Testis (tissue), 3 donors: ENCODE measurements around the gene CENPP. TPM values are rescaled to one million over a fixed set of nuclear protein-coding genes. Genes with fewer than 3 reads are reported as not detected.

Experiments used
- DNase-seq: peaks from one replicate; pipeline ENCODE4 v3.0.0-alpha.2; 2019
- H3K27ac ChIP-seq, 2 donors: fragments of 200-600 bp; sonication (generic); one replicate each; pipeline ENCODE4 v1.5.1; 2019
- H3K27me3 ChIP-seq: fragments of 200-600 bp; sonication (generic); one replicate; pipeline ENCODE4 v1.5.1; 2019
- H3K36me3 ChIP-seq: fragments of 200-600 bp; sonication (generic); one replicate; pipeline ENCODE4 v1.5.1; 2017; ENCODE audit warnings: low read depth; ENCODE audit errors: missing control alignments
- H3K4me1 ChIP-seq: fragments of 200-600 bp; sonication (generic); one replicate; pipeline ENCODE4 v1.5.1; 2019
- H3K4me3 ChIP-seq, 2 donors: fragments of 200-600 bp; sonication (generic); one replicate each; pipeline ENCODE4 v1.5.1; 2017 to 2019
- H3K9me3 ChIP-seq: fragments of 200-600 bp; sonication (generic); one replicate; pipeline ENCODE4 v1.5.1; 2017
- POLR2A ChIP-seq: fragments of 450-650 bp; IDR thresholded peaks from one replicate; pipeline ENCODE4 v1.6.1; 2017; ENCODE audit warnings: antibody characterized with exemption, mild to moderate bottlenecking, moderate library complexity
- WGBS, 2 donors: methylation state at CpG; one replicate each; pipeline ENCODE4 v1.1.5; 2018; 5-methylcytosine and 5-hydroxymethylcytosine counted together
- intact Hi-C: fragments of 100-400 bp; cut with DNase I; formaldehyde crosslinking; loops from one replicate; pipeline ENCODE4 v1.15.1; 2023; ENCODE audit warnings: low total_unique reads
- polyA plus RNA-seq: library from polyadenylated mRNA; stranded (reverse); fragments of 350-450 nt; fragmentation: Illumina TruSeq; extraction: RNeasy Lipid Tissue Mini Kit (QIAGEN cat#74804); gene quantifications from one replicate; pipeline ENCODE4 v1.2.3, GENCODE V29; 2014; ENCODE audit warnings: low read depth, low replicate concordance; ENCODE audit not compliant: insufficient read depth
- total RNA-seq, 2 donors: library from RNA; depleted of rRNA; stranded (reverse); fragments of >200 nt; gene quantifications; one replicate each; pipeline ENCODE4 v1.2.3, GENCODE V29; 2016
- TF ChIP-seq, protein P1 (sequence below), 3 experiments: fragments of 450-650 bp in 2 of 3; fragments of 200-600 bp in 1 of 3; sonication (generic) in 1 of 3; IDR thresholded peaks; one replicate each; pipeline ENCODE4 v1.5.1; 2016 to 2019; ENCODE audit warnings: antibody characterized with exemption in 3 of 3, mild to moderate bottlenecking in 2 of 3, moderate library complexity in 1 of 3

The CENPP gene
- total and polyA plus RNA-seq, 3 donors from 2014 or later: 8.1 to 12.1 (median 9.6) TPM

DNA sequence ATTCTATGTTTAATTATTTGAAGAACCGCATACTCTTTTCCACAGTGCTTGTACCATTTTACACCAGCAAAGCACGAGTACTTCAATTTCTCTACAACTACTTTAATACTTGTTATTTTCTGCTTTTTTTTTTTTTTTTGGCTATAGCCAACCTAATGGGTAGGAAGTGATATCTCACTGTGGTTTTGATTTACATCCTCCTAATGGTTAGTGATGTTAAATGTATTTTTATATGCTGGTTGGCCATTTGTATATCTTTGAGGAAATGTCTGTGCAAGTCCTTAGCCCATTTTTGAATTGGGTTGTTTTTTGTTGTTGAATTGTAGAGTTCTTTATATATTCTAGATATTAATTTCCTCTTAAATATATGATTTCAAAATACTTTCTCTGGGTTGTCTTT lies 56.0 kb downstream of the CENPP start:
- H3K4me1 ChIP-seq: no peaks in the 10 kb centered on the region
- H3K27ac ChIP-seq: no peak overlapping the region
- H3K9me3 ChIP-seq: no peaks in the 10 kb centered on the region
- WGBS, 2 donors: 94 to 96% methylated on average over 2 of the region's 2 CpGs
- TF ChIP-seq, protein P1, sequence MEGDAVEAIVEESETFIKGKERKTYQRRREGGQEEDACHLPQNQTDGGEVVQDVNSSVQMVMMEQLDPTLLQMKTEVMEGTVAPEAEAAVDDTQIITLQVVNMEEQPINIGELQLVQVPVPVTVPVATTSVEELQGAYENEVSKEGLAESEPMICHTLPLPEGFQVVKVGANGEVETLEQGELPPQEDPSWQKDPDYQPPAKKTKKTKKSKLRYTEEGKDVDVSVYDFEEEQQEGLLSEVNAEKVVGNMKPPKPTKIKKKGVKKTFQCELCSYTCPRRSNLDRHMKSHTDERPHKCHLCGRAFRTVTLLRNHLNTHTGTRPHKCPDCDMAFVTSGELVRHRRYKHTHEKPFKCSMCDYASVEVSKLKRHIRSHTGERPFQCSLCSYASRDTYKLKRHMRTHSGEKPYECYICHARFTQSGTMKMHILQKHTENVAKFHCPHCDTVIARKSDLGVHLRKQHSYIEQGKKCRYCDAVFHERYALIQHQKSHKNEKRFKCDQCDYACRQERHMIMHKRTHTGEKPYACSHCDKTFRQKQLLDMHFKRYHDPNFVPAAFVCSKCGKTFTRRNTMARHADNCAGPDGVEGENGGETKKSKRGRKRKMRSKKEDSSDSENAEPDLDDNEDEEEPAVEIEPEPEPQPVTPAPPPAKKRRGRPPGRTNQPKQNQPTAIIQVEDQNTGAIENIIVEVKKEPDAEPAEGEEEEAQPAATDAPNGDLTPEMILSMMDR (IDR thresholded peaks at IDR 0.05): no peak
- no peak for TF ChIP-seq POLR2A
- no peak for DNase-seq
- intact Hi-C loops: no loop called here
- no peak overlapping the region for H3K4me3 ChIP-seq
- no peaks in the 10 kb centered on the region for H3K36me3 ChIP-seq
- no peaks in the 10 kb centered on the region for H3K27me3 ChIP-seq

DNA sequence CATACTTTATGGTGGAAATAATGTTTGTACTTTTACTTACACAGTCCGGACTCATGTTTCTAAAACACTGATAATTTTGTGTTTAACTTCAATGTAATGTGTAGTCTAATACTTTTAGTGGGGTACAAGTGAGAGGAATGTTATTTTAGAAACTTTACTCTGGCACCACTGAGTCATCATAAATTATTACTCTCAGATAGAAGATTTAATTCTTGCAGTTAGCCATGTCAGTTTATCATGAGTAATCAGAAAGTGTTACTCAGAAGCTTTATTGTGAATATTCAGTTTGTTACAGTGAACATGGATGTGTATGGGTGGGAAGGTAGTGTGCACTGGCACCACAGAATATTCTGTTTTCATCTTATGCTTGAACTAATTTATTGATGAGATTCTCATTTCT lies 58.6 kb downstream of the CENPP start:
- Histone ChIP-seq H3K4me1 (no peaks in the 10 kb centered on the region), H3K27me3 (no peaks in the 10 kb centered on the region), H3K27ac (peak overlapping the region in 1 of 2 donors; percentile 51), H3K9me3 (no peaks in the 10 kb centered on the region), H3K36me3 (no peaks in the 10 kb centered on the region), H3K4me3 (no peak overlapping the region)
- 66 to 86% methylated on average over 1 of the region's 1 CpG for WGBS, 2 donors
- intact Hi-C loops: no loop called here
- TF ChIP-seq, protein P1 (IDR thresholded peaks at IDR 0.05): no peak
- no peak for TF ChIP-seq POLR2A
- no peak for DNase-seq

DNA sequence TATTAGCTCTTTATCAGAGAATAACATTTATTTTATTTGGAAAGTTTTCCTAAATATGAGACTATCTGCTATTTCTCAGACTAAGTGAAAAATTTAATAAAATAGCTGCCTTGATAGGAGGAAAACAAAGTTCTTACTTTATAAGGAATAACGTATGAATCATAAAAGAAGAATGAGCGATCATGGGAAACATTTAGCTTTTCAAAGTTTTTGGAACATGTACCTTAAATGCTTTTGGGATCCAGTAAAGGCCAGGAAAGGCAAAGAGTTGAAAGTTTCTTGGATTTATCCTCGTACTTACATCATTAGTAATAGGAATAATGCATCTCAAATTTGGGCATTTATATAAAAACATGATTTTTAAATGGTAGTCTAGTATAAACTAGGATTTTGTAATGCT lies 59.2 kb downstream of the CENPP start:
- DNase-seq: no peak
- Histone ChIP-seq H3K4me1 (no peaks in the 10 kb centered on the region), H3K27ac (peak overlapping the region in 1 of 2 donors; percentile 51), H3K36me3 (no peaks in the 10 kb centered on the region), H3K27me3 (no peaks in the 10 kb centered on the region), H3K4me3 (no peak overlapping the region), H3K9me3 (no peaks in the 10 kb centered on the region)
- intact Hi-C loops: no loop called here
- WGBS, 2 donors: 55 to 59% methylated on average over 3 of the region's 3 CpGs
- TF ChIP-seq, protein P1 (IDR thresholded peaks at IDR 0.05): no peak
- no peak for TF ChIP-seq POLR2A

DNA sequence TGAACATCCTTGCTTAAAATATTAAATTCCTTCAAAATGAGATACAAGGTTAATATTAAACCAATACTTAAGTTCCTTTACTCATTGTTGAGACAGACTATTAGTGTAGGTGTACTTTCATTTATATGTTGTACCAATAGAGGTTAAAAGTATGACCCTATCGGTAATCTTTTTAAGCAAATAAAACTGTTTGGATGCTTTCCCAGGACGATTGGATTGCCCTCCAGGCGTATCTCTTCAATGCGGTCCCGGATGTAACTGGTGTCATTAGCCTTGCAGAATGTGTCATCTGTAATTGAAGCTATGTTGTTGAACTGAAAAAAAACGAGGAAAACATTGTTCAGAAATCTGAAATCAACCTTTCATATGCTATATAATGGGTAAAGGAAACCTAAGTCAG lies 59.7 kb downstream of the CENPP start:
- Histone ChIP-seq H3K9me3 (no peaks in the 10 kb centered on the region), H3K36me3 (no peaks in the 10 kb centered on the region), H3K27me3 (no peaks in the 10 kb centered on the region), H3K4me3 (no peak overlapping the region), H3K4me1 (no peaks in the 10 kb centered on the region), H3K27ac (peak overlapping the region in 1 of 2 donors; percentile 51)
- 68 to 71% methylated on average over 6 of the region's 6 CpGs for WGBS, 2 donors
- no peak for DNase-seq
- intact Hi-C loops: no loop called here
- TF ChIP-seq POLR2A: no peak
- TF ChIP-seq, protein P1 (IDR thresholded peaks at IDR 0.05): no peak

DNA sequence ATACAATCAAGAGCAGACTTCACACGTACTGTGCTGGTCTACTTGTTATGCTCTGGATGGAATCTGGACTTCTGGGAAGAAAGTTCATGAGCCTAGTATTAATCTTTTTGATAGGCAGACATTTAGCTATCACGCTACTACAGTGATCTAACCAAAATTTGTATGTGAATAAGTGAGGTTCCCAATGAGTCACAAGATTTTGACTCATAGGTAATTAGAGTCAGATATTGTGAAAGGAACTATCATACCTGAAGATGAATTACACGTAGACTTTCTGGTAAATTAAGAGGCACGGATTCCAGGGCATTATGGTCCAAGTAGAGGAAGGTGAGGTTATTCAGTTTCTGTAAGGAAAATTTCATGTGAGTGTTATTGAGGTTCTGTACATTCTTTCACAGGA lies 60.2 kb downstream of the CENPP start:
- no peaks in the 10 kb centered on the region for H3K9me3 ChIP-seq
- no peaks in the 10 kb centered on the region for H3K36me3 ChIP-seq
- no peak overlapping the region for H3K4me3 ChIP-seq
- 93 to 94% methylated on average over 4 of the region's 4 CpGs for WGBS, 2 donors
- no peak for TF ChIP-seq POLR2A
- TF ChIP-seq, protein P1 (IDR thresholded peaks at IDR 0.05): no peak
- no peaks in the 10 kb centered on the region for H3K4me1 ChIP-seq
- intact Hi-C loops: no loop called here
- no peak for DNase-seq
- no peak overlapping the region for H3K27ac ChIP-seq
- no peaks in the 10 kb centered on the region for H3K27me3 ChIP-seq
